Suprapubic skin (tissue), 3 donors: ENCODE results near the gene ONECUT2.

ENCODE experiments used
- CTCF ChIP-seq, 2 donors: fragments of 200-600 bp in 1 of 2; fragments of 450-650 bp in 1 of 2; sonication (generic) in 1 of 2; IDR thresholded peaks; one replicate each; pipeline ENCODE4 v1.5.1; 2016 to 2019; ENCODE audit warnings: antibody characterized with exemption in 2 of 2, mild to moderate bottlenecking in 1 of 2, moderate library complexity in 1 of 2
- POLR2AphosphoS5 ChIP-seq, 3 donors: sonication (generic); formaldehyde crosslinking; IDR thresholded peaks; one replicate each; pipeline ENCODE4 v1.6.1; 2017; ENCODE audit warnings: antibody characterized with exemption in 3 of 3

GRCh38 chr18:57410749-57411148 is 24.4 kb upstream of the ONECUT2 start:
- no peak for TF ChIP-seq POLR2AphosphoS5 (IDR thresholded peaks at IDR 0.05)
- TF ChIP-seq CTCF (IDR thresholded peaks at IDR 0.05) = no peak
